ENCODE data around the gene TXNDC12. TPM values are rescaled to one million over a fixed set of nuclear protein-coding genes. Genes with fewer than 3 reads are reported as not detected.
"Not testable (repeated sequence)": the region's sequence is repeated elsewhere in the genome, so short reads cannot be mapped to it uniquely, and the experiment has no call there.

The TXNDC12 gene
- total RNA-seq (10 to 100 TPM; 22.4 to 48.0 TPM), polyA plus RNA-seq (ENCODE audit: insufficient read length in 2 of 2) (10 to 100 TPM; 57.7 to 59.8 TPM)
- long read RNA-seq, donor 1, transcript TXNDC12-201 (7 exons, 2,396 nt), result major isoform, 36 of 208 reads
- long read RNA-seq, donor 1, partial matches to known transcripts, result 60 of 208 reads
- long read RNA-seq, donor 1, other reads (novel, unspliced or antisense), result 112 of 208 reads
- long read RNA-seq, donor 2, transcript TXNDC12-201 (7 exons, 2,396 nt), result major isoform, 15 of 66 reads
- long read RNA-seq, donor 2, partial matches to known transcripts, result 13 of 66 reads
- long read RNA-seq, donor 2, other reads (novel, unspliced or antisense), result 38 of 66 reads
- long read RNA-seq, donor 3, transcript TXNDC12-201 (7 exons, 2,396 nt), result major isoform, 19 of 19 reads
- long read RNA-seq, donor 3, partial matches to known transcripts, result 0 of 19 reads
- long read RNA-seq, donor 3, other reads (novel, unspliced or antisense), result 0 of 19 reads
- long read RNA-seq, donor 4, transcript TXNDC12-201 (7 exons, 2,396 nt), result major isoform, 67 of 67 reads
- long read RNA-seq, donor 4, partial matches to known transcripts, result 0 of 67 reads
- long read RNA-seq, donor 4, other reads (novel, unspliced or antisense), result 0 of 67 reads

DNA sequence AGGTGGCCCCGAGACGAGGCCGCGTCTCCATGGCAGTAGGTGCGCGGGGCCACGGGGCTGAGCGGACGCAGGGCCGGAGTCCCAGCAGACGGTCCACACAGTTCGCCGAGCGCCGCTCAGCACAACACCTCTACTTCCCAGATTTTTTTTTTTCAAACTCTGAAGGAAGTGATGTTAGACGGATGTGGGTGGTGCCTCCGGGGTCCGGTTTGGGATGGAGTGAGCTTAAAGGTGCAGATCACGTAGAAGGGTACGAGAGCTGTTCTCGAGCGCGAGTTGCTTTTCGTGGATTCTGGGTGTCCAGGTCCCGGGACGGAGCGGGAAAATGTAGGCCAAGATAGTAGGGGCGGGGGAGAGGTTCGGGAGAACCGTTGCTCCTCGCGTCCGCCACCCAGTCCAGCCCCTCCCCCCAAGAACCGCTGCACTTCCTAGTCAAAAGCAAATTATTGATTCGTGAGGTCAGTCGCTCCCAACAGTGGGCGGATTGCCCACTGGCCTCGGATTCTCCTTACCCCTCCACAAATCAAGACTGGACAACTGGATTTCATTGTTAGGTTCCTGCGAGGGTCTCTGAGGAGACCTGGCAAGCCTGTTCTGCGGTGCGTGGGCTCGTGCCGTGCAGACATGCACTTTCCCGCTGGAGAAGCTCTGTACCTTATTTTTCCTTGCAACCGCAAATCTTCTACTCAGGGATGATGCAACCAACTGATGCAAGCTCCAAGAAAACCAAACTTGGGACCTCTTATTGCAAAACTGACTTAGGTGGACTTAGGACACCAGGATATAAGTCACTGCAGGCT lies at the start of gene TXNDC12:
Gene TXNDC12 (minus strand): TSS at position 126 of the 800 bp plus-strand sequence. CDS start 95 bp downstream, at position 31.
- Histone ChIP-seq H3K27me3 (ENCODE audit: control insufficient read depth, insufficient read depth, low read length) (no peaks in the 10 kb centered on the region), H3K27ac (ENCODE audit: low read depth, low read length) (peak within 1 kb of the TSS; percentile 96), H3K36me3 (ENCODE audit: control insufficient read depth, insufficient read depth, low read length) (no peaks in the 10 kb centered on the region), H3K4me1 (ENCODE audit: control insufficient read depth, insufficient read depth, low read length) (peaks cover 8% of the 10 kb centered on the region), H3K9me3 (ENCODE audit: control insufficient read depth, insufficient read depth, low read length) (no peaks in the 10 kb centered on the region), H3K4me3 (ENCODE audit: low read depth, low read length) (peak within 1 kb of the TSS; percentile 82)
- DNase-seq (ENCODE audit: low read depth in 4 of 6, low spot score in 6 of 6), result peak; percentile 72 to 97 (median 83)
- WGBS (ENCODE audit: insufficient coverage), result 0% methylated on average over 18 of the region's 45 CpGs

DNA sequence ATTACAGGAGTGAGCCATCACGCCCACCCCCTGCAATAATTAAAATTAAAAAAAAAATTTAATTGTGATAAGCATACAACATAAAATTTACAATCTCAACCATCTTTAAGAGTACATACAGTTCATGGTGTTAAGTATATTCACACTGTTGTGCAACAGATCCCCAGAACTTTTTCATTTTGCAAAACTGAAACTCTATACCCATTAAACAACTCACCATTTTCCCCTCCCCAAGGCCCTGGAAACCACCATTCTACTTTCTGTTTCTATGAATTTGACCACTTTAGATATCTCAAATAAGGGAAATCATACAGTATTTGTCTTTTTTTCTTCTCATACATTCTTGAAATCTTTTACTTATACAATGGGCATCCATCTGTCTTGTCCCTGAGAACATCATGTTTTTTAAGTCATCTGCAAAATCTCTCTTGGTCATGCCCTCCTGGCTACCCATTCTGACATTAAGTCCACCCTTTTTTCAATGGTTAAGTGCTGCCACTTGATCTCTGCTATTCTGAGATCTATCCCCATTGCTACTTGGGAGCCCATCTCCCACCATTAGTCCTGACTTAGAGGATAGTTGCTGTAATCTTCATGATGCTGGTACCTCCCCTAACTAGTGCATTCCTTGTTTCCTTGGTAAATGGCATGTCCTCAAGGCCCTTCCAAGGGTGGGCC lies 47.5 kb upstream of the TXNDC12 start:
- no peaks in the 10 kb centered on the region for H3K9me3 ChIP-seq (ENCODE audit: control insufficient read depth, insufficient read depth, low read length)
- no CpG with 5 or more reads among the region's 1 CpG for WGBS (ENCODE audit: insufficient coverage)
- no peaks in the 10 kb centered on the region for H3K27me3 ChIP-seq (ENCODE audit: control insufficient read depth, insufficient read depth, low read length)
- H3K4me1 ChIP-seq (ENCODE audit: control insufficient read depth, insufficient read depth, low read length), result no peaks in the 10 kb centered on the region
- H3K4me3 ChIP-seq (ENCODE audit: low read depth, low read length), result no peak overlapping the region
- no peak overlapping the region for H3K27ac ChIP-seq (ENCODE audit: low read depth, low read length)
- H3K36me3 ChIP-seq (ENCODE audit: control insufficient read depth, insufficient read depth, low read length), result no peaks in the 10 kb centered on the region
- DNase-seq (ENCODE audit: low read depth in 4 of 6, low spot score in 6 of 6), result no peak

DNA sequence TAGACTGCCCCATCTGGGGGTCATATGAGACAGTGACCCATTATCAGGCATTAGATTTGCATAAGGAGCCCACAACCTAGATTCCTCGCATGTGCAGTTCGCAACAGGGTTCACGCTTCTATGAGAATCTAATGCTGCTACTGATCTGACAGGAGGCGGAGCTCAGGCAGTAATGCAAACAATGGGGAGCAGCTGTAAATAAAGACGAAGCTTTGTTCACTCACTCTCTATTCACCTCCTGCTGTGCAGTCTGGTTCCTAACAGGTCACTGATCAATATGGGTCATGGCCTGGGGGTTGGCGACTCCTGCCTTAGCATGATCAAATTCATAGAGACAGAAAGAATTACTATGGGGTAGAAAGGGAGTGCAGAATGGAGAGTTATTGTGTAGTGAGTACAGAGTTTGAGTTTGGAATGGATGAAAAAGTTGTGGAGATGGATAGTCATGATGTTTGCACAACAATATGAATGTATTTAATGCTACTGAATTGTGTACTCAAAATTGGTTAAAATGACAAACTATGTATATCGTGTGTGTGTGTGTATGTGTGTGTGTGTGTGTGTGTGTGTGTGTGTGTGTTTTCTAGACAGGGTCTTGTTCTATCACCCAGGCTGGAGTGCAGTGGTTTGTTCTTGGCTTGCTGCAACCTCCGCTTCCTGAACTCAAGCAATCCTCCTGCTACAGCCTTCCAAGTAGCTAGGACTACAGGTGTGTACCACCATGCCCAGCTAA lies 43.3 kb upstream of the TXNDC12 start:
- Histone ChIP-seq H3K27me3 (ENCODE audit: control insufficient read depth, insufficient read depth, low read length) (no peaks in the 10 kb centered on the region), H3K4me1 (ENCODE audit: control insufficient read depth, insufficient read depth, low read length) (no peaks in the 10 kb centered on the region), H3K9me3 (ENCODE audit: control insufficient read depth, insufficient read depth, low read length) (no peaks in the 10 kb centered on the region), H3K27ac (ENCODE audit: low read depth, low read length) (no peak overlapping the region), H3K36me3 (ENCODE audit: control insufficient read depth, insufficient read depth, low read length) (no peaks in the 10 kb centered on the region), H3K4me3 (ENCODE audit: low read depth, low read length) (no peak overlapping the region)
- WGBS (ENCODE audit: insufficient coverage), result 29% methylated on average over 6 of the region's 8 CpGs
- DNase-seq (ENCODE audit: low read depth in 4 of 6, low spot score in 6 of 6), result peak in 1 of 6 donors; percentile 7

DNA sequence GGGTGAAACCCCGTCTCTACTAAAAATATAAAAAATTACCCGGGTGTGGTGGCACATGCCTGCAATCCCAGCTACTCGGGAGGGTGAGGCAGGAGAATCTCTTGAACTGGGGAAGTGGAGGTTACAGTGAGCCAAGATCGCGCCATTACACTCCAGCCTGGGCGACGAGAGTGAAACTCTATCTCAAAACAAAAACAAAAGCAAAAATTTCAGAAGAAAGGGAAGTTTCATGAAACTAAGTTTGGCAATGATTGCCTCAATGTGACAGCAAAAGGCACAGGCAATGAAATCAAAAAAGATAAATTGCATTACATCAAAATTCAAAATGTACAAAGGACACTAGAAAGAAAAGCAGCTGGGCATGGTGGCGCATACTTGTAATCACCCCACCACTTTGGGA lies 41.2 kb upstream of the TXNDC12 start:
- Histone ChIP-seq H3K9me3 (ENCODE audit: control insufficient read depth, insufficient read depth, low read length) (no peaks in the 10 kb centered on the region), H3K4me1 (ENCODE audit: control insufficient read depth, insufficient read depth, low read length) (no peaks in the 10 kb centered on the region), H3K36me3 (ENCODE audit: control insufficient read depth, insufficient read depth, low read length) (peaks cover 5% of the 10 kb centered on the region), H3K27ac (ENCODE audit: low read depth, low read length) (no peak overlapping the region), H3K4me3 (ENCODE audit: low read depth, low read length) (no peak overlapping the region), H3K27me3 (ENCODE audit: control insufficient read depth, insufficient read depth, low read length) (no peaks in the 10 kb centered on the region)
- no CpG with 5 or more reads among the region's 8 CpGs for WGBS (ENCODE audit: insufficient coverage)
- DNase-seq (ENCODE audit: low read depth in 4 of 6, low spot score in 6 of 6), result no peak

DNA sequence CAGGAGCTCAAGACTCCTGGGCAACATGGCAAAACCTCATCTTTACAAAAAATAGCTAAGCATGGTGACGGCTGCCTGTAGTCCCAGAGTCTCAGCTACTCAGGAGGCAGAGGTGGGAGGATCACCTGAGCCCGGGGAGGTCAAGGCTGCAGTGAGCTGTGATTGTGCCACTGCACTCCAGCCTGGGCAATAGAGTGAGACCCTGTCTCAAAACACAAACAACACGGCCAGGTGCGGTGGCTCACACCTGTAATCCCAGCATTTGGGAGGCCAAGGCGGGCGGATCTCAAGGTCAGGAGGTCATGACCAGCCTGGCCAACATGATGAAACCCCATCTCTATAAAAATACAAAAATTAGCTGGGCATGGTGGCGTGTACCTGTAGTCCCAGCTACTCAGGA lies 39.3 kb upstream of the TXNDC12 start:
- DNase-seq (ENCODE audit: low read depth in 4 of 6, low spot score in 6 of 6); H3K4me3 ChIP-seq (ENCODE audit: low read depth, low read length); H3K4me1 ChIP-seq (ENCODE audit: control insufficient read depth, insufficient read depth, low read length); H3K9me3 ChIP-seq (ENCODE audit: control insufficient read depth, insufficient read depth, low read length); H3K36me3 ChIP-seq (ENCODE audit: control insufficient read depth, insufficient read depth, low read length); H3K27me3 ChIP-seq (ENCODE audit: control insufficient read depth, insufficient read depth, low read length); H3K27ac ChIP-seq (ENCODE audit: low read depth, low read length): not testable (repeated sequence)
- WGBS (ENCODE audit: insufficient coverage), result 94% methylated on average over 6 of the region's 7 CpGs

DNA sequence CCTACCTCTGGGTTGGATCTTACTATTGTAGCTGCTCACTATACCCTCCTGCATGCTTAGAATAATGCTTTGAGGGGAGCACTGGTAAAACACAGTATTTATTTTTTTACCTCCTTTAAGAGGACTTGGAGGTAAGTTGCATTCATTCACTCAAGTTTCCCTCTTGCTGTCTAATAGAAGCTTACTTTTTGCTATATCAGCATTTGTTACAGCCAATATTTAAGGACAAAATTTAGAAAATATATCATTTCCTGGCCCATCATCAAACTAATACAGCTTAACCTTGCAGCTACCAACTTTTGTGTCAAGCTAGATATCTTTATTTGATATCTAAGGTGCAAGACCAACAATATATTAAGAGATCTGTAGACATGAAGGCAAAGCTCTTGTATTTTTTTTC lies 32.9 kb upstream of the TXNDC12 start:
- not testable (repeated sequence) for H3K4me1 ChIP-seq (ENCODE audit: control insufficient read depth, insufficient read depth, low read length); H3K9me3 ChIP-seq (ENCODE audit: control insufficient read depth, insufficient read depth, low read length); H3K27ac ChIP-seq (ENCODE audit: low read depth, low read length); DNase-seq (ENCODE audit: low read depth in 4 of 6, low spot score in 6 of 6); H3K4me3 ChIP-seq (ENCODE audit: low read depth, low read length); H3K36me3 ChIP-seq (ENCODE audit: control insufficient read depth, insufficient read depth, low read length); H3K27me3 ChIP-seq (ENCODE audit: control insufficient read depth, insufficient read depth, low read length)

DNA sequence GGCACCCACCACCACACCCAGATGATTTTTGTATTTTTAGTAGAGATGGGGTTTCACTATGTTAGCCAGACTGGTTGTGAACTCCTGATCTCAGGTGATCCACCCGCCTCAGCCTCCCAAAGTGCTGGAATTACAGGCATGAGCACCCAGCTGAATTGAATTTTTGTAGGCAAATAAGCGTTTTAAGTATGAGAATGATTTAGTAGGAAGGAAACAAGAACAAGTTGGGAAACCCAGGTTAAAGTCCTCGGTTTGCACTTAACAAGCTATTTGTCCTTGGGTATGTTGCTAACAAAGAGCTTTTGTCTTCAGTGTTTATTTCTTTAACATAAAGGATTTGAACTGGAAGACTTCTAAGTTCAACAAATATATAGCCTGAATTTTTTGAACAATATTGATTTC lies 25.0 kb upstream of the TXNDC12 start:
- Histone ChIP-seq H3K36me3 (ENCODE audit: control insufficient read depth, insufficient read depth, low read length) (peaks cover 12% of the 10 kb centered on the region), H3K9me3 (ENCODE audit: control insufficient read depth, insufficient read depth, low read length) (no peaks in the 10 kb centered on the region), H3K27me3 (ENCODE audit: control insufficient read depth, insufficient read depth, low read length) (no peaks in the 10 kb centered on the region), H3K4me3 (ENCODE audit: low read depth, low read length) (no peak overlapping the region), H3K27ac (ENCODE audit: low read depth, low read length) (no peak overlapping the region), H3K4me1 (ENCODE audit: control insufficient read depth, insufficient read depth, low read length) (no peaks in the 10 kb centered on the region)
- 74% methylated on average over 2 of the region's 3 CpGs for WGBS (ENCODE audit: insufficient coverage)
- no peak for DNase-seq (ENCODE audit: low read depth in 4 of 6, low spot score in 6 of 6)

- not testable (repeated sequence) for H3K4me3 ChIP-seq (ENCODE audit: low read depth, low read length); H3K4me1 ChIP-seq (ENCODE audit: control insufficient read depth, insufficient read depth, low read length); H3K9me3 ChIP-seq (ENCODE audit: control insufficient read depth, insufficient read depth, low read length); H3K27me3 ChIP-seq (ENCODE audit: control insufficient read depth, insufficient read depth, low read length); H3K27ac ChIP-seq (ENCODE audit: low read depth, low read length); DNase-seq (ENCODE audit: low read depth in 4 of 6, low spot score in 6 of 6)
- WGBS (ENCODE audit: insufficient coverage), result 100% methylated on average over 1 of the region's 6 CpGs
- H3K36me3 ChIP-seq (ENCODE audit: control insufficient read depth, insufficient read depth, low read length), result peaks cover 17% of the 10 kb centered on the region
Observed at GRCh38 chr1:52077277-52077676, 22.3 kb upstream of the TXNDC12 start.

DNA sequence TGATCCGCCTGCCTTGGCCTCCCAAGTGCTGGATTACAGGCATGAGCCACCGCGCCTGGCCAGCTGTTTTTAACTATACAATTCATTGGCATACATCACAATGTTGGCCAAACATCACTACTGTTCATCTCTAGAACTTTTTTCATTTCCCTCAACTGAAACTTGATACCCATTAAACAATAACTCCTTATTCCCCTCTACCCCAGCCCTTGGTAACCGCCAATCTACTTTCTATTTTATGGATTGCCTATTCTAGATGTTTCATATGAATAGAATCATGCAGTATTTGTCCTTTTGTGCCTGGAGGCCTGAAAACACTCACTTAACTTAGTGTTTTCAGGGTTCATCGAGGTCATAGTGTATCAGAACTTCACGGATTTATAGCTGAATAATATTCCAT lies 17.3 kb upstream of the TXNDC12 start:
- Histone ChIP-seq H3K9me3 (ENCODE audit: control insufficient read depth, insufficient read depth, low read length) (no peaks in the 10 kb centered on the region), H3K36me3 (ENCODE audit: control insufficient read depth, insufficient read depth, low read length) (peaks cover 16% of the 10 kb centered on the region), H3K4me1 (ENCODE audit: control insufficient read depth, insufficient read depth, low read length) (no peaks in the 10 kb centered on the region), H3K4me3 (ENCODE audit: low read depth, low read length) (no peak overlapping the region), H3K27me3 (ENCODE audit: control insufficient read depth, insufficient read depth, low read length) (no peaks in the 10 kb centered on the region), H3K27ac (ENCODE audit: low read depth, low read length) (no peak overlapping the region)
- DNase-seq (ENCODE audit: low read depth in 4 of 6, low spot score in 6 of 6), result no peak
- WGBS (ENCODE audit: insufficient coverage), result 100% methylated on average over 3 of the region's 6 CpGs

Data from spinal cord (tissue), 10 donors.